Calu3 (cell line): ENCODE results near the gene GALNT8. TPM values are rescaled to one million over a fixed set of nuclear protein-coding genes. Genes with fewer than 3 reads are reported as not detected.

ENCODE experiments used
- BruUV-seq: library from RNA; stranded (reverse); fragments of 400-500 nt; replicated peaks from 2 replicates; lab custom pipeline; 2021; lab: Mats Ljungman, UMichigan
- CTCF ChIA-PET: fragments of 300-600 bp; sonication (Branson Sonifier 250); formaldehyde crosslinking; loops from one replicate; lab custom pipeline; 2022; ENCODE audit warnings: antibody characterized with exemption; lab: Charles Lee
- DNase-seq: peaks from one replicate; pipeline ENCODE4 v3.0.0; 2022
- H3K27ac Mint-ChIP-seq: one replicate; pipeline ENCODE4 v1.8.0; 2022; ENCODE audit warnings: mixed read lengths; ENCODE audit not compliant: unreplicated experiment
- H3K27me3 Mint-ChIP-seq: one replicate; pipeline ENCODE4 v1.8.0; 2022; ENCODE audit warnings: mixed read lengths; ENCODE audit not compliant: unreplicated experiment
- H3K36me3 Mint-ChIP-seq: one replicate; pipeline ENCODE4 v1.8.0; 2022; ENCODE audit warnings: mild to moderate bottlenecking, moderate library complexity, mixed read lengths; ENCODE audit not compliant: insufficient read depth, unreplicated experiment
- H3K4me1 Mint-ChIP-seq: one replicate; pipeline ENCODE4 v1.8.0; 2022; ENCODE audit warnings: mild to moderate bottlenecking, low read depth, mixed read lengths; ENCODE audit not compliant: unreplicated experiment
- H3K4me3 Mint-ChIP-seq: one replicate; pipeline ENCODE4 v1.8.0; 2022; ENCODE audit warnings: mild to moderate bottlenecking, low read depth, moderate library complexity, mixed read lengths; ENCODE audit not compliant: unreplicated experiment
- H3K9me3 Mint-ChIP-seq: one replicate; pipeline ENCODE4 v1.8.0; 2022; ENCODE audit warnings: low read depth, mixed read lengths; ENCODE audit not compliant: unreplicated experiment
- CTCF ChIP-seq: fragments of 200-600 bp; IDR thresholded peaks from one replicate; pipeline ENCODE4 v1.8.0; 2022; ENCODE audit warnings: antibody characterized with exemption; ENCODE audit not compliant: unreplicated experiment
- intact Hi-C: fragments of 100-400 bp; cut with micrococcal nuclease; formaldehyde crosslinking; loops from one replicate; pipeline ENCODE4 v1.10.0; 2022; ENCODE audit not compliant: unreplicated experiment
- total RNA-seq: library from RNA; stranded (reverse); gene quantifications from 2 replicates; pipeline ENCODE4 v1.2.3, GENCODE V29; 2022

GALNT8 gene
- total RNA-seq, 1 experiment from 2014 or later: not detected

GRCh38 chr12:4769073-4769472 lies 48.9 kb downstream of the GALNT8 start:
- CTCF ChIA-PET: no interaction called here
- Mint-ChIP-seq H3K9me3 (peaks cover 3% of the 10 kb centered on the region), H3K4me3 (no peak overlapping the region), H3K36me3 (no peaks in the 10 kb centered on the region), H3K27ac (no peak overlapping the region), H3K4me1 (no peaks in the 10 kb centered on the region), H3K27me3 (peaks cover 74% of the 10 kb centered on the region)
- no peak for DNase-seq
- TF ChIP-seq CTCF: no peak
- intact Hi-C loops: no loop called here
- no TSS peak for BruUV-seq

- DNase-seq: no peak
- Mint-ChIP-seq H3K36me3 (no peaks in the 10 kb centered on the region), H3K27ac (no peak overlapping the region), H3K9me3 (peaks cover 3% of the 10 kb centered on the region), H3K27me3 (peaks cover 82% of the 10 kb centered on the region), H3K4me3 (no peak overlapping the region), H3K4me1 (no peaks in the 10 kb centered on the region)
- no TSS peak for BruUV-seq
- CTCF ChIA-PET: no interaction called here
- intact Hi-C loops: no loop called here
- no peak for TF ChIP-seq CTCF
Observed at GRCh38 chr12:4771172-4771959, 51.2 kb downstream of the GALNT8 start.

- no peak for TF ChIP-seq CTCF
- no peaks in the 10 kb centered on the region for H3K36me3 Mint-ChIP-seq
- BruUV-seq: no TSS peak
- no peak overlapping the region for H3K27ac Mint-ChIP-seq
- CTCF ChIA-PET: no interaction called here
- no peak overlapping the region for H3K4me3 Mint-ChIP-seq
- intact Hi-C loops: no loop called here
- peaks cover 82% of the 10 kb centered on the region for H3K27me3 Mint-ChIP-seq
- no peaks in the 10 kb centered on the region for H3K4me1 Mint-ChIP-seq
- no peak for DNase-seq
- peaks cover 3% of the 10 kb centered on the region for H3K9me3 Mint-ChIP-seq
Observed at GRCh38 chr12:4771960-4772566, 51.9 kb downstream of the GALNT8 start.

GRCh38 chr12:4775936-4776335 lies 55.7 kb downstream of the GALNT8 start:
- Mint-ChIP-seq H3K36me3 (no peaks in the 10 kb centered on the region), H3K9me3 (no peaks in the 10 kb centered on the region), H3K4me3 (no peak overlapping the region), H3K4me1 (no peaks in the 10 kb centered on the region), H3K27me3 (peaks cover 74% of the 10 kb centered on the region), H3K27ac (no peak overlapping the region)
- BruUV-seq: no TSS peak
- intact Hi-C loops: no loop called here
- CTCF ChIA-PET: interaction anchor here (1.1 kb wide), 1 partner anchor 24 kb away, joined by 4 read pairs; no protein-coding TSS in a partner anchor
- no peak for DNase-seq
- TF ChIP-seq CTCF: no peak
